Measurements from ENCODE around the gene PTH1R.

Gene PTH1R

DNA sequence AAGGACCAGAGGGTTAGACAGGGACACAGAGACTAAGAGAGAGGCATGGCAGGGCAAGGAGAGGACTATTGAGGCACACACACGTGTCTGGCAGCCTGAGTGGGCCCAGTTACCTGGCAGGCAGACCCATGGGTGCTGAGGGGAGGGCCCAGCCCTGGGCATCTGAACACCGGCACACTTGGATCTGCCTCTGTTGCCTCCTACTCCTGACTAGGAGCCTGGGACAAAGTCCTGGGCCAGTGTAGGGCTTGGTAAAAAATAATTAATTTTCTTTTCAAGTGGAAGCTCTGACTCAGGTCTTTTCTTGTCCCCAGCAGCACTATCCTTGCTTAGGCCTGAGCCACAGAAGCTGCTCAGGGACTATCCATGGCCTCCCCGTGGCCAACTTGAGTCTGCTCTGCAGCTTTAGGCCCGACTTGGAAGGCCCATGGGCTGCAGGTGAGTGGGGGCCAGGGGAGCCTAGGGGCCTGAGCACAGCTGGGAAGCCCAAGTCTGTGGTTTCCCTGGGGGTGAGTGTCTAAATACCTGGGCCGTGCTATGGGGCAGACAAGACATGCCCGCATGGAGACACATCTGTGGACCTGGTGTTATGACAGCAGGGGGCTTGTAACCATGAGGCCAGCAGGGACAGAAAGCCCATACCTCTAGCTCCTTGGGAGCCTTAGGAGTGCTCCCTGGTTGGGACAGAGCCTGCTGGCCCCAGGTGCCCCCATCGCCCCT is at the start of gene PTH1R:
Gene PTH1R (plus strand): TSS at position 316 of the 720 bp plus-strand sequence. CDS start 5,839 bp downstream, outside the sequence.
- DNase-seq (ENCODE audit: low read depth in 1 of 2, low spot score in 1 of 2) = no peak

DNA sequence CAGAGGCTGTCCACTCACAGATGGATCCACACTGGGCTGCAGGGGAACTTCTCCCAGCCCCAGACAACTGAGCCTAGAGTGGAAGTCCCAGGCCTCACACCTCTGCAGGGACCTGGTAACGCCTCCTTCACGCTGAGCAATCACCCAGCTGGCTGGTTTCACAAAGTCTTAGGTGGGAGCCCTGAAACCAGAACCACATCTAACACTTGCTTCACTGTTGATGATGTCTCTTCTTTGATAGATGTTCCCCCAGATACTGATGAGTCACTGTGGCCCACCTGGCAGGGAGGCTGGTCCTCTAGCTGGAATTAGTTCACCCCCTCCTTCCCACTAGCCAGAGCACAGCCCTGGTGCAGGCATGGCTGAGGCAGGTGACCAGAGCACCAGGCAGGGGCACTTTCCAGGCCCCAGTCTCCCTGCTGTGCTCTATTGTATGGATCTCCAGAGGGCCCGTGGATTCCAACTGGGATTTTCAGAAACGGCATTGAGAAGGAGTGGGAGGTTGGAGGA is 47.8 kb upstream of the PTH1R start:
- peak in 1 of 2 donors; percentile 50 for DNase-seq (ENCODE audit: low read depth in 1 of 2, low spot score in 1 of 2)

GRCh38 chr3:46830801-46831200 is 46.7 kb upstream of the PTH1R start:
- DNase-seq (ENCODE audit: low read depth in 1 of 2, low spot score in 1 of 2) = no peak

- DNase-seq (ENCODE audit: low read depth in 1 of 2, low spot score in 1 of 2) = no peak
These were observed 46.2 kb upstream of the PTH1R start for GRCh38 chr3:46831316-46831715.

DNA sequence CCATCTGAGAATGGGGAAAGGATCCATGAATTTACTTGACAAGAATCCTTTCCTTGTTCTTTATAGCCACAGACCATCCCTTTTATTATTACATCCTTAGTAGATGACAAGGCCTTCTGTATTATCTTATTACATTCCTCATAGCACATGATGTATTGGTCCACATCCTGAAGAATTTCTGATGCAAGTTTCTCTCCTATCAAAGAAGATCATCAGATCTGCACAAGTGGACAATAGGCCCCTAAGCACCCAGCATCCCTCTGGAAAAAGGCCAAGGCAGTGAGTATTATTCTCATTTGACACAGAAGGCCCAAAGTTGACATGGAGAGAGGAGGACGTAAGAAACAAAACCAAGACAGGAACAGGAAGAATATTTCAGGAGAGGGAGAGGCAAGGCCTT is 45.7 kb upstream of the PTH1R start:
- DNase-seq (ENCODE audit: low read depth in 1 of 2, low spot score in 1 of 2) = no peak

GRCh38 chr3:46833346-46834300 is 43.9 kb upstream of the PTH1R start:
- DNase-seq (ENCODE audit: low read depth in 1 of 2, low spot score in 1 of 2) = no peak

DNA sequence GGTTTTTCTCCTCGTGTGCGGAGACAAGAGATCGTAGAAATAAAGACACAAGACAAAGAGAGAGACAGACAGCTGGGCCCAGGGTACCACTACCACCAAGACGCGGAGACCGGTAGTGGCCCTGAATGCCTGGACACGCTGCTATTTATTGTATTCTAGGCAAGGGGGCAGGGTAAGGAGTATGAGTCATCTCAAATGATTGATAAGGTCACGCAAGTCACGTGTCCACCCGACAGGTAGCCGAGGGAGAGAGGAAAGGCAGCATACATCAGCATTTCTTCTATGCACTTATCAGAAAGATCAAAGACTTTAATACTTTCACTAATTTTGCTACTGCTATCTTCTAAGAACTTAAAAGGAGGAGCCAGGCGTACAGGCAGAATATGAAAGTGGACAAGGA is 42.5 kb upstream of the PTH1R start:
- DNase-seq (ENCODE audit: low read depth in 1 of 2, low spot score in 1 of 2) = no peak

- DNase-seq (ENCODE audit: low read depth in 1 of 2, low spot score in 1 of 2) = no peak
These were observed 42.0 kb upstream of the PTH1R start for GRCh38 chr3:46835491-46835890.

- DNase-seq (ENCODE audit: low read depth in 1 of 2, low spot score in 1 of 2) = no peak
These were observed 39.2 kb upstream of the PTH1R start for GRCh38 chr3:46838301-46838700.

GRCh38 chr3:46840491-46840890 is 37.0 kb upstream of the PTH1R start:
- DNase-seq (ENCODE audit: low read depth in 1 of 2, low spot score in 1 of 2) = no peak

DNA sequence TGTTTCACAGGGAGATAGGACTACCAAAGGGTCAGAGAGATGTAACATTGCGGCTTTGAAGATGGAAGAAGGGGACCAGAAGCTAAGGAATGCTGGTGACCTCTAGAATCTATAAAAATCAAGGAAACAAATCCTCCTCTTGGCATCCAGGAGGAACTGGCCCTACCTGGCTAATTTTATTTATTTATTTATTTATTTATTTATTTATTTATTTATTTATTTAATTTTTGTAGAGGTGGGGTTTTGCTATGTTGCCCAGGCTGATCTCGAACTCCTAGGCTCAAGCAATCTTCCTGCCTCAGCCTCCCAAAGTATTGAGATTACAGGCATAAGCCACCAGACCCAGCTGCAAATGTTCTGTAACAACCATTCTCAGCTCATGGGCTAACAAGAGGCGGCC is 34.0 kb upstream of the PTH1R start:
- no peak for DNase-seq (ENCODE audit: low read depth in 1 of 2, low spot score in 1 of 2)

GRCh38 chr3:46844397-46844796 is 33.1 kb upstream of the PTH1R start:
- no peak for DNase-seq (ENCODE audit: low read depth in 1 of 2, low spot score in 1 of 2)

GRCh38 chr3:46844881-46845312 is 32.6 kb upstream of the PTH1R start:
- DNase-seq (ENCODE audit: low read depth in 1 of 2, low spot score in 1 of 2) = no peak

- DNase-seq (ENCODE audit: low read depth in 1 of 2, low spot score in 1 of 2) = no peak
These were observed 32.1 kb upstream of the PTH1R start for GRCh38 chr3:46845397-46845859.

GRCh38 chr3:46845860-46846623 is 31.5 kb upstream of the PTH1R start:
- peak; percentile 38 to 51 for DNase-seq (ENCODE audit: low read depth in 1 of 2, low spot score in 1 of 2)

DNA sequence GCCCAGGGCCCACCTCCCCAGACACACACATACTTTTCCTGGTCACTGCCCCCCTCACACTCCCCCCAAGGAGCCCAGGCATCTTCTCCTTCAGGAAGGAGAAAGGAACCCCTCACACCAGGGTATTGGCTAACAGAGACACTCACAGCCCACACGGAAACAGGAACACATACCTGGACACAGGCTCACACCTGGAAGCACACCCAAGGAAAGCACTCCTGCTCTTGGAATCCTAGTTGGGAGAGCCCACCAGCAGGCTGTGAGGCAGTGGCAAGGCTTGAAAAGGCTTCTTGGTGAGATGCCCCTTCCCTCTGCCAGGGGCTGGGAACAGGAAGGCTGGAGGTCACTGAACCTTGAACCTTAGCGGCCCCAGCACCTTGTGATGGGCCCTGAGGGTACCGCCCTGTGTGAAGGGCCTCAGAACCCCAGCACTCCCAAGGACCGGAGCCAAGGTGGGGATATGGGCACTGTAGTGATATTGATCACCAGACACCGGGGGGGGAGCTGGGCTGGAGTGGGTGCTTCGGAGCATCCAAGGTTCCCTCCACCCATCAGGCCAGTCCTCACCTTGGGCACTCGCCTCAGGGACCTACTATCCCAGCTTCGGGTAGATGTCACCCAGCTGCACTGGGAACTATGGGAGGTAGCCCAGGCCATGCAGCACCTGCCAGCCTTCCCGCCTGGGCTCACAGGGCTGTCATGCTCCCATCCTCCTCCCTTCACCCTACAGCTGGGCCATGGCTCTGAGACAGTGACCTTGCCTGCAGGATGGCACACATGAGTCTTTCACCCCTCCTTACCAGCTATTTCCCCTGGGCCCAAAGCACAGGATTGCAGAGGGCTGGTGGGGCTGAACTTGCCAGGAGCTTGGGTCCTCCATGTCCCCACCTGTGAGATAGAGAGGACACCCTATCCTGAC is 30.6 kb upstream of the PTH1R start:
- no peak for DNase-seq (ENCODE audit: low read depth in 1 of 2, low spot score in 1 of 2)

- no peak for DNase-seq (ENCODE audit: low read depth in 1 of 2, low spot score in 1 of 2)
These were observed 29.8 kb upstream of the PTH1R start for GRCh38 chr3:46847744-46848143.

GRCh38 chr3:46848271-46849044 is 29.1 kb upstream of the PTH1R start:
- peak in 1 of 2 donors; percentile 23 for DNase-seq (ENCODE audit: low read depth in 1 of 2, low spot score in 1 of 2)

GRCh38 chr3:46849045-46849631 is 28.4 kb upstream of the PTH1R start:
- DNase-seq (ENCODE audit: low read depth in 1 of 2, low spot score in 1 of 2) = no peak

Measured in activated CD4-positive, alpha-beta T cell treated with anti-CD3 and anti-CD28 coated beads, Interleukin-2, amount 50 U/mL, for 24 hours (primary cell).